Measurements from ENCODE around the gene MEFV.
"Not testable (repeated sequence)": the region's sequence is repeated elsewhere in the genome, so short reads cannot be mapped to it uniquely, and the experiment has no call there.

Gene MEFV

DNA sequence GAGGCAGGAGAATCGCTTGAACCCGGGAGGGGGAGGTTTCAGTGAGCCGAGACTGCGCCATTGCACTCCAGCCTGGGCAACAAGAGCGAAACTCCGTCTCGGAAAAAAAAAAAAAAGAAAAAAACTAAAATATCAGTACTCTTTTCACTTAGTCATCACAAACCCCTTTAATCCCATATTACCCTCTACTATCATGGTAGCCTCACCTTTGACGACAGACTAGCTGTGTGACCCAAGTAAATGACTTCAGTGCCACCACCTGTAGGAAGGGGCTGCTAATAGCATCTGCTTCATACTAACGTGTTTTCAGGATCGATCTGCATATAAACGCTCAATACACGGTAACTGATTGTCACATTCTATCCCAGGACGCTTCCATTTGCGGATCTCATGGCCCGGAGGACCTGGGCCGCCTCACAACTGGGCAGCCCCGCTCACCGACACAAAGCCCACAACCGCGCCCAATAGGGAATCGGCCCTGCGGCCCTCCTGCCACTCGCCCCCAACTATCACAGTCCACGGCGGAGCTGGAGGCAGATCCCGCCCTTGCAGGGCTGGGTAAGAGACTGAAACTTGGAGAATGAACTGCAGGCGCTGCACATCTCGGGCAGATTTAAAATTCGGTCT, 25.8 kb upstream of the MEFV start:
- DNase-seq (ENCODE audit: low spot score): no peak
- ChIA-PET CTCF (interaction anchor here (0.6 to 1.4 kb wide), 4 partner anchors 15 to 152 kb away, joined by 3 to 5 read pairs (median 3); no protein-coding TSS in a partner anchor), POLR2A (ENCODE audit: low non-redundant PET) (interaction anchor here (1.0 to 1.3 kb wide), 3 partner anchors 15 to 118 kb away, joined by 3 to 5 read pairs (median 5); partner anchors contain the start of gene ZSCAN32)
- peak overlapping the region; percentile 98 for H3K27ac ChIP-seq
- TF ChIP-seq, protein P1, sequence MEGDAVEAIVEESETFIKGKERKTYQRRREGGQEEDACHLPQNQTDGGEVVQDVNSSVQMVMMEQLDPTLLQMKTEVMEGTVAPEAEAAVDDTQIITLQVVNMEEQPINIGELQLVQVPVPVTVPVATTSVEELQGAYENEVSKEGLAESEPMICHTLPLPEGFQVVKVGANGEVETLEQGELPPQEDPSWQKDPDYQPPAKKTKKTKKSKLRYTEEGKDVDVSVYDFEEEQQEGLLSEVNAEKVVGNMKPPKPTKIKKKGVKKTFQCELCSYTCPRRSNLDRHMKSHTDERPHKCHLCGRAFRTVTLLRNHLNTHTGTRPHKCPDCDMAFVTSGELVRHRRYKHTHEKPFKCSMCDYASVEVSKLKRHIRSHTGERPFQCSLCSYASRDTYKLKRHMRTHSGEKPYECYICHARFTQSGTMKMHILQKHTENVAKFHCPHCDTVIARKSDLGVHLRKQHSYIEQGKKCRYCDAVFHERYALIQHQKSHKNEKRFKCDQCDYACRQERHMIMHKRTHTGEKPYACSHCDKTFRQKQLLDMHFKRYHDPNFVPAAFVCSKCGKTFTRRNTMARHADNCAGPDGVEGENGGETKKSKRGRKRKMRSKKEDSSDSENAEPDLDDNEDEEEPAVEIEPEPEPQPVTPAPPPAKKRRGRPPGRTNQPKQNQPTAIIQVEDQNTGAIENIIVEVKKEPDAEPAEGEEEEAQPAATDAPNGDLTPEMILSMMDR (conservative IDR thresholded peaks at IDR 0.05; ENCODE audit: low read depth): no peak

DNA sequence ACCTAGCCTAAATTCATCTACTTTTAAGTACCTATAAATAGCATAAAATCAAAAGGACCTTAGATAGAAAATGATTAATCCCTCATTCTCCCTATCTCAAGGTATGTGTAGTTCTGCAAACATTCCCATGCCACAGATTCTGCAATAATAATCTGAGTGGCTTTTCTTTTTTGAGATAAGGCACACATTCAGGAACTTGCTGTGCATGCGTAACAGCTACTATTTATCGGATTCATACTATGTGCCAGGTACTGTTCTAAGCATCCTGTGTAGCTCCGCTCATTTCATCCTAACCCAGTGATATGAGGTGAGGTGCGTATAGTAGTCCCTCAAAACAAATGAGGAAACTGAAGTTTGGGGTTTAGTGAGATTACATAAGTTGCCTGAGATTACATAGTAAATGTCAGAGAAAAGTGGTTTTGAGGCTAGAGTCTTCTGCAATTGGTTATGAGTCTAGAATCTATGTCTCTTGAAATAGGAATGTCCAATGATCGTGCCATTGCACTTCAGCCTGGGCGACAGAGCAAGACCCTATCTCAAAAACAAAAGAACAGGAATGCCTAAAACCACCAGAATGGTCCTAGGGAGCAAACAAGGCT, 24.9 kb upstream of the MEFV start:
- ChIA-PET POLR2A (ENCODE audit: low non-redundant PET) (no interaction called here), CTCF (interaction anchor here (1.4 to 1.6 kb wide), 2 partner anchors 15 kb away, joined by 5 read pairs; no protein-coding TSS in a partner anchor)
- DNase-seq (ENCODE audit: low spot score): no peak
- H3K27ac ChIP-seq: peak overlapping the region; percentile 98; the same call in 1 of the 2 replicates
- TF ChIP-seq, protein P1 (conservative IDR thresholded peaks at IDR 0.05; ENCODE audit: low read depth): no peak

DNA sequence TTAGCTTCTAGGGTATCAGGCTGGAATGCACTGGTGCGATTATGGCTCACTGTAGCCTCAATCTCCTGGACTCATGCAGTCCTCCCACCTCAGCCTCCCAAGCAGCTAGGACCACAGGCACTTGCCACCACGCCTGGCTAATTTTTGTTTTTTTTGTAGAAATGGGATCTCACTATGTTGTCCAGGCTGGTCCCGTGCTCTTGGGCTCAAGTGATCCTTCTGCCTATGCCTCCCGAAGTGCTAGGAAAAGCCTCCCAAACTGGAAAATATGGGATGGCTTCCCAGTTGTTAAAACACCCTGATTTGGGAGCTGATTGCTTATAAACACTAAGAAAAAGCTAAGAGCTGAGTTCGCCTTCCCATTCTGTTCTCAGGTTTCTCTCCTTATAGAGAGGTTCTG, 20.2 kb upstream of the MEFV start:
- TF ChIP-seq, protein P1 (conservative IDR thresholded peaks at IDR 0.05; ENCODE audit: low read depth): no peak
- ChIA-PET CTCF (interaction anchor here (0.8 kb wide), 1 partner anchor 10 kb away, joined by 3 read pairs; no protein-coding TSS in a partner anchor), POLR2A (ENCODE audit: low non-redundant PET) (interaction anchor here (0.5 kb wide), 1 partner anchor 508 kb away, joined by 3 read pairs; no protein-coding TSS in a partner anchor)
- DNase-seq (ENCODE audit: low spot score): no peak
- H3K27ac ChIP-seq: no peak overlapping the region

DNA sequence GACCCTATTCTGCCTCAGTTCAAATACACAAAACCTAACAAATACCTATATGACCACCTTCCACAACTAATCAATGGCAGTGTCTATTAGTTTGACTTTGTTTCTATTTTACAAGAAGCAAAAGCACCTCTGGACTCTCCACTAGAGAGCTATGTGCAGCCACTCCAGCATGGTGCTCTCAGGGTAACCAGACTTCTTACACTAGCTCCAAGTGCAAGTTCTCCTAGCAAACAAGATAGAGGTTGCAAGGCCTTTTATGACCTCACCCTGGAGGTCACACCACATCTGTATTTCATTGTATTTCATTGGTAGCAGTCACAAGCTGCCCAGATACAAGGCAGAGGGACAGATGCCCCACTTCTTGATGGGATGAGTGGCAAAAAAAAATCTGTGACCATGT, 18.5 kb upstream of the MEFV start:
- POLR2A ChIA-PET (ENCODE audit: low non-redundant PET): no interaction called here
- CTCF ChIA-PET: no interaction called here
- TF ChIP-seq, protein P1 (conservative IDR thresholded peaks at IDR 0.05; ENCODE audit: low read depth): no peak
- DNase-seq (ENCODE audit: low spot score): no peak
- H3K27ac ChIP-seq: no peak overlapping the region

DNA sequence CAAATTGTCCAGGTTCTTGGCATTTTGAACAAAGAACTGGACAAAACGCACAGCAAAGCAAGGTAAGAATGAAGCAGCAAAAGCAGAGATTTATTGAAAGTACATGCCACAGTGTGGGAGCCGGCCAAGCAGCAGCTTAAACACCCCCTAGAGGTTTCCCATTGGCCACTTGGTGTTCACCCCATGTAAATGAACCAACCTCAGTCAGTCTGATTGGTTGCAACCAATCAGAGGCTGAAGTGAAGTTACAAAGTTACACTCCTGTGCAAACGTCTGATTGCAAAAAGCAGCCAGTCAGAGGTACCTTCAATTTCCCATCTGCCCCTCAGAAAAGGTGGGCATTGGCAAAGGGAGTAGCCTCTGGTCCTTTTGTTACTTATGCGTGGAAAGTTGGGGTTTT, 18.1 kb upstream of the MEFV start:
- TF ChIP-seq, protein P1 (conservative IDR thresholded peaks at IDR 0.05; ENCODE audit: low read depth): no peak
- H3K27ac ChIP-seq: no peak overlapping the region
- CTCF ChIA-PET: no interaction called here
- POLR2A ChIA-PET (ENCODE audit: low non-redundant PET): no interaction called here
- no peak for DNase-seq (ENCODE audit: low spot score)

DNA sequence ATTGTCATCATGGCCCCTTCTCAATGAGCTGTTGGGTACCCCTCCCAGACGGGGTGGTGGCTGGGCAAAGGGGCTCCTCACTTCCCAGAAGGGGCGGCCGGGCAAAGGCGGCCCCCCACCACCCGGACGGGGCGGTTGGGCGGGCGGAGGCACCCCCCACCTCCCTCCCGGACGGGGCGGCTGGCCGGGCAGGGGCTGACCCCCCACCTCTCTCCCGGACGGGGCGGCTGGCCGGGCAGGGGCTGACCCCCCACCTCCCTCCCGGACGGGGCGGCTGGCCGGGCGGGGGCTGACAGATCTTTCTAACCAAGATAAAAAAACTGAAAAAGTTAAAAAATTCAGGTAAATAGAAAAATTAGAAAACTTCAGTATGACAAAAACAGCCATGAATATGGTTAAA, 14.8 kb upstream of the MEFV start:
- POLR2A ChIA-PET (ENCODE audit: low non-redundant PET); CTCF ChIA-PET: not testable (repeated sequence)

DNA sequence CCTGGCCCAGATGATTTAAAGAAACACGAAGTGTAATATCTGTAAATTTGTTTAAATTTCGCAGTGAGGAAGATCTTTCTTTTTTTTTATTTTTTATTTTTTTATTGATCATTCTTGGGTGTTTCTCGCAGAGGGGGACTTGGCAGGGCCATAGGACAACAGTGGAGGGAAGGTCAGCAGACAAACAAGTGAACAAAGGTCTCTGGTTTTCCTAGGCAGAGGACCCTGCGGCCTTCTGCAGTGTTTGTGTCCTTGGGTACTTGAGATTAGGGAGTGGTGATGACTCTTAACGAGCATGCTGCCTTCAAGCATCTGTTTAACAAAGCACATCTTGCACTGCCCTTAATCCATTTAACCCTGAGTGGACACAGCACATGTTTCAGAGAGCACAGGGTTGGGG, 14.3 kb upstream of the MEFV start:
- CTCF ChIA-PET; POLR2A ChIA-PET (ENCODE audit: low non-redundant PET); H3K27ac ChIP-seq; DNase-seq (ENCODE audit: low spot score): not testable (repeated sequence)

More for the DNA sequence above, 14.8 kb upstream of the MEFV start:
- DNase-seq (ENCODE audit: low spot score); H3K27ac ChIP-seq: not testable (repeated sequence)
